GM18517 (cell line): ENCODE measurements around the gene LRRC70.
"Not testable (repeated sequence)": the region's sequence is repeated elsewhere in the genome, so short reads cannot be mapped to it uniquely, and the experiment has no call there.

ENCODE experiments used
- ATAC-seq: cut with Tn5 transposase; IDR thresholded peaks from one replicate; pipeline ENCODE4 v1.9.1; 2021; ENCODE audit warnings: mild to moderate bottlenecking, moderate library complexity; ENCODE audit not compliant: unreplicated experiment

Gene LRRC70

DNA sequence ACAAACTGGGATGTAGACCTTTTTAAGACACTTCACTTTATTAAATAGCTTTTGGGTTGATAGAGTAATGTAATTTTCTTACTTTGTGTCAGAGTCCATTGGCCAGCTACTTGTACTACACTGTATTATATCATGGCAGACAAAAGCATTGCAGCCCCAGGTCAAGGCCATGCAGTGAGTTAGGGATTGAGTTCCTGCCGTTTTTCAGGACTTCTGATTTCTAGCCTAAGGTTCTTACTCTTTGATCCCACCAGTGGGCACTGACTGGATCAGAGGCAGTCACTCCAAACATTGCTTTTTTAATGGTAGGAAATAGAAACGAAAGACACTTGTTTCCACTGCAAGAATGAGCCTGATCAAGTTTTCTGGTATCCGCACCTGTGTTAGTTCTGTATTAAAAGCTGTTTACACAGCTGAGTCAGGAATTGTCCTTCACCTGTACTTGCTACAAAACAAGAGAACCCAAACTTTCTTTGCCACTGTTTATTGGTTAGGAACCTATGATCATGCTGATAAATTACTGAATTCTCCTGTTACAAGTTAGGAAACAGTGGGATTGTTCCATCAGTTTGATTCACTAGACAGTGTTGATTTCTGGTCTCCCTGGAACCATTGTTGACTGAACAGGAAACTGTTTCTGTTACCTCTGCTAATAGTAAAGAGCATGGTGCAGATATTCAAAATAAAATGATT lies 22.1 kb downstream of the LRRC70 start:
- no peak for ATAC-seq

DNA sequence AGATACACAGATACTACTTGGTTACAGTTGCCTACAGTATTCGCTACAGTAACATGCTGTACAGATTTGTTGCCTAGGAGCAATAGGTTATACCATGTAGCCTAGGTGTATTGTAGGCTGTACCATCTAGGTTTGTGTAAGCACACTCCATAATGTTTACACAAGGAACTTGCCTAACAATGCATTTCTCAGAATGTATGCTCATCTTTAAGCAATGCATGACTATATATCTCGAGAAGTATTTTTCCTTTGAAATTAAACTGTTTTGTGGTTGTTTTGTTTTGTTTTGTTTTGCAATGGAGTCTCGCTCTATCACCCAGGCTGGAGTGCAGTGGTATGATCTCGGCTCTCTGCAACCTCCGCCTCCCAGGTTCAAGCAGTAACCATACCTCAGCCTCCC lies 25.3 kb downstream of the LRRC70 start:
- ATAC-seq = no peak

DNA sequence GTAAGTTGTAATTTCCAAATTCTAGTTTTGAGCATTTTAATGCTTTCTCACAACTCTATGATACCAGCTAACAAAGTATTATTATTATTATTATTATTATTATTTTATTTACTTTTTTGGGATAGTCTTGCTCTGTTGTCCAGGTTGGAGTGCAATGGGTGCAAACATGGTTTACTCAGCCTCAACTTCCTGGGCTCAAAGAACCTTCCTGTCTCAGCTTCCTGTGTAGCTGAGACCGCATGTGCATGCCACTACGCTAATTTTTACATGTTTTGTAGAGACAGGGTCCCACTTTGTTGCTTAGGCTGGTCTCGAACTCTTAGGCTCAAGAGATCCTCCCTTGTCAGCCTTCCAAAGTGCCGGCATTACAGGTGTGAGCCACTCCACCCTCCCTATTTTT lies 27.0 kb downstream of the LRRC70 start:
- no peak for ATAC-seq

DNA sequence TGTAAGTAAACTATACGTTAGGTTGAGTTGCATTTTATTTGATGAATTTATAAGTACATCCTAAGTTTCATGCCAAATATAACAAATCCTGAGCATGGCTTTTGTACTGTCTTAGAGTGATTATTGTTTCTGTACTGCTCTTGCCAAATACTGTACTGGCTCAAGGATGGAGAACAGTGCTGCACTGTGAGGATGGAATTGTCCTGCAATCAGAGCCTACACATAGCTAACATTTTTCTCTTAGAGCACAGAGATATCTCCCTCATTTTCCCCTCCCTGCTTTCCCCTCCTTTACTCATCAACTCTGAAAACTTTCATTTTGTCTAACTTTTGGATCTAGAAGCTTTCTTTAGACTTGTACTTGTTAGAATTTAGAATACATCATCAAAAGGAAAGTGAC lies 28.3 kb downstream of the LRRC70 start:
- ATAC-seq = no peak

DNA sequence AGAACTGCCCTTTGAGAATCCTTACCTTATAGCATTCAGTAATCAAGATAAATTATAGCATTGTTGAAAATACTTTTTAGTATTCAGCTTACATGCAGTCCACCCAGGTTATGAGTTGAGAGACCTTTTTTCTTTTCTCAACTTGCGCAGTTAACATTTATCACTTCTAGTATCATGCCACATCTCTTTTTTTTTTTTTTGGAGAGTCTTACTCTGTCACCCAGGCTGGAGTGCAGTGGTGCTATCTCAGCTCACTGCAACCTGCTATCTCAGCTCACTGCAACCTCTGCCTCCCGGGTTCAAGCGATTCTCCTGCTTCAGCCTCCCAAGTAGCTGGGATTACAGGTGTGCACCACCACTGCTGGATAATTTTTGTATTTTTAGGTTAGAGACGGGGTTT lies 29.0 kb downstream of the LRRC70 start:
- no peak for ATAC-seq

DNA sequence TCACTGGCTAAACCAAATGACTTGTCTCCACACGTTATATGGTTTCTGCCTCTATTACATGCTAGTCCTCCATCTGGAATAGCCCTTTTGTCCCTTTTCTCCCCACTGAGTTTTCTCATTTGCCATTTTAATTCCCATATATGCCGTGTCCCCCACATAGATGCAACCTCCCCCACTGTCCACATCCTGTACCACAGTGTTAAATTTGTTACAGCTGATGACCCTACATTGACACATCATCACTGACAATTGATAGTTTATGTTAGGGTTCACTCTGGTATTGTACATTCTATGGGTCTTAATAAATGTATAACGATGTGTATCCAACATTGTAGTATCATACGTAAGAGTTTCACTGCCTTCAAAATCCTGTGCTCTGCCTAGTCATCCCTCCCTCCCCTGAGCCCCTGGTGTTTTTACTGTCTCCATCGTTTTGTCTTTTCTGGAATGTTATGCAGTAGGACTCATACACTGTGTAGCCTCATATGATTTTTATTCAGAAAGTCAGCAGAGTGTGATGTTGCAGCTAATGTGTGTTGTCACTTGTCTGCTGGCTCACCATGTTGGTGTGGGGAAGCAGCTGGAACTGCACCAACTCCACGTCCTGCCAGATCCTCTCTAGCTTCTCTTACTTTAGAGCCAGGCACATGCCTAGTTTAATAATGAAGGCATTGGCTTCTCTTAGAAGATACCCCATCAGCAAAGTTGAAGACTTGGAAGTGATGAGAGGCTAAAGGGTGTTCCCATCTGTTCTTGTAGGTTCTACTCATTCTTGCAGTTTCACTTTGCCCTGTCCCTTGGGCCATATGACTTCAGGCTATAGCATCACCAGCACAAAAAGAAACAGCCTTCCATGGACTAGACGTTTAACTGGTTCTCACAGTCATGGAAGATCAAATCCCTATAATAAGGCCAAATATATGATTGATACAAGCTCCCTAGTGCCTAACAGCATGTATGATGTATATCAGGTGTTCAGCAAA lies 30.2 kb downstream of the LRRC70 start:
- ATAC-seq = no peak

DNA sequence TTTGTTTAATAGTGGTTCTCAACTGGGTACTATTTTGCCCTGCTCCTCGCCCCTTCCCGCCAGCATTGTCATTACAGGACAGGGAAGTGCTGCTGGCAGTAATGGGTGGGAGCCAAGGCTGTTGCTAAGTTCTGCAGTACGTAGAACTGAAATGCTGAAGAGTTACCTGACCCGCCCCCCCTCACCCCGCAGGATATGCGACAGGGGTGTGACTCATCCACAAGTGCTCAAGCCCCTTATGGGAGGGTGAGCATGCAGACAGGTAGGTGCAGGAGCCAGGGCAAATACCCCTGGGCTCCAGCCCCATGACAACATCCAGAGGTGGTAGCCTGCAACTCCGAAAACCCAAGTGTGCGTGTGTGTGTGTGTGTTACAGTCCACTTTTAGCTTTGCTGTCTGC lies 35.7 kb downstream of the LRRC70 start:
- no peak for ATAC-seq

DNA sequence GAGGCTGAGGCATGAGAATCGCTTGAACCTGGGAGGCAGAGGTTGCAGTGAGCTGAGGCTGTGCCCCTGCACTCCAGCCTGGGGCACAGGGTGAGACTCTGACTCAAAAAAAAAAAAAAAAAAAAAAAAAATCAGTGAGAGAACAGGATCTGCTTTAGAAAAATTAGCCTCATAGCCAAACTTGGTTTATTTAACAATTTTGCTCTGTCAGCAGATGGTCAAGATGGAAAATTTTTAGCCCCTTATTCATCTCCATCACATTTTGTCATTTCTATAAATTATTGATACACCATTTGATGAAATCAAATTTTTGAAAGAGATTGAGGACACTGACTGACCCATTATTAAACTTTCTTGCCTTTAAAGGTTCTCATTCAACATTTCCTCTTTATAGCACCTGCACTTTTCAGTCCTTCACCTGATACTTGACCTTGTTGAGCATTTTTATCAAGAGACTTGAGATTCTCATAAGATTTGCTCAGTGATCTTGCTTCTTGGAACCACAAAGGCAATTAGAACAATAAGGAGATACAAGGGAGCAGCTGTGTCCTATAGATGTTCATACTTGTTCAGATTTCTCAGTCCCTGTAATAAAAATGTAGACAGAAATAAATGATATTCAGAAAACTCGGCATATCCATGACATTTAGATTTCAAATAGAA lies 38.1 kb downstream of the LRRC70 start:
- ATAC-seq = no peak

DNA sequence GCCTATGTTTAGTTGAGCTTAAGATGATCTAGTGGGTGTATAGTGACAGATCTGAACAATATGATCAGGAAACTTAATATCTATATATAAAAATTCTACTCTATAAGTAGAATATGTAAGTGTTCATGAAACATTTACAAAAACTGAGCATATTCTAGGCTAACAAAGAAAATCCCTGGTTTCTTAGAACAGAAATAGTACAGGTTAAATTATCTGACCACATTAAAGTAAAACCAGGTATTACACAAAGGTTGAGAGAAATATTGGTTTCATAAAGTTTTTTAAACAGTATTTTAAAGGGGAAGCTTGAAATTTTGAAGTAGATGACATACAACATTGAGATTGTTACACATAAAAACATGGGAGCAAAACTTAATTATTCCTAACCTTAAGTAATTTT lies 39.3 kb downstream of the LRRC70 start:
- ATAC-seq = no peak

DNA sequence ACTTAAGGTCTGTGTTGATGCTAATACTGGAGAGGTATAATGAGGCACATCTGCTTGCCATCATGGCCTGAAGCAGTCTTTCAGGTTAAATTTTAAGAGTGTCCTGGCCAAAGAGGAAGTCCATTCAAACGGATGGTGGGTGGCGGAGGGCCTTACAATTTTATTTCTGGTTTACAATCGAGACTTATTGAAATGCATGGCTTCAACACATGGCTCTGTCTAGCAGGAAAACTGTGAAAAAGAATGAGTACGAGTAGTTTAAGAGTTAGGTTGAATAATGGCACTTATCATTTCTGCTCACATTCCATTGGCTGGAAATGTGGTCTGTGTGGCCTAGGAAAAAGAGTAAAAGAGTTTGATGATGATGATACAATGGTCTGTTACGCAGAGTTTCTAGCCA lies 42.1 kb downstream of the LRRC70 start:
- ATAC-seq = no peak

DNA sequence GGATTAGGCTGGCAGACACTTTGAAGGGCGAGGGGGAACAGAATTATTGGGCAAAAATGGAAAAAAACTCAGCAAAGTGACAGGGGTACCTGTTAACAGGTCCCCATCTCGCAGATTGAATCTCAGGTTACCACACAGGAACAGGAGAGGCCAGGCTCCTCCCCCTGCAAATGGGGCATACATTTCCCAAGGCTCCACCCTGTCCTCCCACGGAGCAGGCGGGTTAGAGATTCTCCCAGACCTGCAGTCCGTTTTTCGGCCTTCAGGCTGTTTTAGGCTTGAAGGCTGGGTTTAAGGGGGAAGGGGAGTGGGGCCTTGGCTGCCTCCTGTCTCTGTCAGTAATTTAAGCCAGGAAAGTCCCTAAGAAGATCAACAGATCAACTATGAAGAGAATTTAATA lies 42.7 kb downstream of the LRRC70 start:
- no peak for ATAC-seq

DNA sequence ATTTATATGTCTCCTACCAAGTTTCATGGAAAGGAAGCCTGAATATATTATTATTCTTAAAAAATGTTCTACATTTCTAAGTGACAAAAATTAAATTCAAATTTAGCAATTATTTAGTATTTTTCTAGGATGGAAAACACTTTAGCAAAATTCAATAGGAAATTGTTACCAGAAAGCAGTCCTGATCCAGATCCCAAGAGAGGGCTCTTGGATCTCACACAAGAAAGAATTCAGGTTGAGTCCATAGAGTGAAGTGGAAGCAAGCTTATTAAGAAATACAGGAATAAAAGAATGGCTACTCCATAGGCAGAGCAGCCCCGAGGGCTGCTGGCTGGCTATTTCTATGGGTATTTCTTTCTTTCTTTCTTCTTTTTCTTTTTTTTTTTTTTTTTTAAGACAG lies 44.7 kb downstream of the LRRC70 start:
- no peak for ATAC-seq

DNA sequence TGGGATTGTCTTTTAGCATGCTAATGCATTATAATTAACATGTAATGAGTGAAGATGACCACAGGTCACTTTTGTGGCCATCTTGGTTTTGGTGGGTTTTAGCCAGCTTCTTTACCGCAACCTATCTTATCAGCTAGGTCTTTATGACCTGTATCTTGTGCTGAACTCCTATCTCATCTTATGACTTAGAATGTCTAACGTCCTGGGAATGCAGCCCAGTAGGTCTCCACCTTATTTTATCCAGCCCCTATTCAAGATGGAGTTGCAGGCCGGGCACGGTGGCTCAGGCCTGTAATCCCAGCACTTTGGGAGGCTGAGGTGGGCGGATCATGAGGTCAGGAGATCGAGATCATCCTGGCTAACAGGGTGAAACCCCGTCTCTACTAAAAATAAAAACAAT lies 45.8 kb downstream of the LRRC70 start:
- ATAC-seq = not testable (repeated sequence)

DNA sequence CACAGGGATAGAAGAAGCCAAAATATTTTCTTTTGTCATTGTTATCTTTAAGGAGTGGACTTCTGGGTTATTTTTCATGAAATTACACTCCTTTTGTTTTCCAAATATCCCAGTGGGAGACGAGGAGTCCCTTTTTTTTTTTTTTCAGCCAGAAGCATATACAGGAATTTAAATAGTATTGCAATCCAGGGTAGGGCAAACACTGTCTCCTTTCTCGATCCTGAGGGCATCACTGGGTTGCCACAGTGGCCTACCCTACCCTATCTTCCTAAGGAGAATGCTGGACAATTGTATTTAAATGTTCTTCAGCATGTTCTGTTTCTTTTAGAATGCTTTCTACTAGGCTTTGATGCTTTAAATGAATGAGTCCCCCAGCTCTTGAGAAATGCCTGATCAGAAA lies 47.9 kb downstream of the LRRC70 start:
- no peak for ATAC-seq

DNA sequence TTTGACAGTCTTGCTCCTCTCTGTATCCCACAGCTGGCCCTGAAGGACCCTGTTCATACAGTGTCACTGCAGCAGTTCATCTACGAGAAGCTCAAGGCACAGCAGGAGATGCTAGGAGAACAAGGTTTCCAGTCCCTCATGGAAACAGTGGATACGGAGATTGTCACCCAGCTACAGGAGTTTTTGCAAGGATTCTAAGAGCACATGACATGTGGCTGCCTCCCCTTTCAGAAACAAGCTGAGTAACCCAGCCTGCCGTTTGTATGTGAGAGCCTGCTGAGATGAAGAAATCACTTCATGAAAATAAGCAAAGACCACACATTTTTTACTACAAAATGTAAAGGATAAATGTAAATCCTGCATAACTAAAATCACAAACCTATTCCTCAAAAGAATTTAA lies 48.5 kb downstream of the LRRC70 start:
- no peak for ATAC-seq

DNA sequence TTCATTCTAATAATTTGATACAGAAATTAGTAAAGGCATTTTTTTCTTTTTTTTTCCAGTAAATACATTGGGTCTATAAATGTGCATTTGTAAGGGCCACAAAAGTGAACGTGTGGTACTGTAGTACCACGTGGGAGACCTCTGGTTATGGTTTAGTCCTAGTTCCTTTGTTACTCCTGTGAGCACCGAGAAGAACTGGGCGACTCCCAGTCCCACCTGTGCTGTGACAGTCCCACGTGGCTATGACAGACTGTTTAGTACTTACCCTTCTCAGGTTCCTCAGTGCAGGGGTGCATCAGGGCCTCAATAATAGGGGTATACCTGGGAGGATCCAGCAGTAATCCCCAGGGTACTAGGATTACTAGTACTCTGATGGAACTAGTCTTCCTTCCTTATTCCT lies 49.3 kb downstream of the LRRC70 start:
- no peak for ATAC-seq
